Neural progenitor cell (in vitro differentiated cells): ENCODE measurements around the gene PPP1R16B. TPM values are rescaled to one million over a fixed set of nuclear protein-coding genes. Genes with fewer than 3 reads are reported as not detected.
A peak's percentile ranks its signal among the peaks of the same experiment; 100 is the strongest.

Experiments used
- DNase-seq: peaks from one replicate; pipeline ENCODE4 v3.0.0-alpha.2; 2016; ENCODE audit warnings: low spot score
- H2AFZ ChIP-seq: fragments of 200-600 bp; sonication (generic); replicated peaks from 2 replicates; pipeline ENCODE4 v1.6.1; 2016; ENCODE audit warnings: antibody characterized with exemption
- H3F3A ChIP-seq: fragments of 200-600 bp; sonication (generic); 2 replicates; pipeline ENCODE4 v1.6.1; 2016; ENCODE audit warnings: antibody characterized with exemption, low read depth
- H3K27ac ChIP-seq: fragments of 200-600 bp; sonication (generic); 2 replicates; pipeline ENCODE4 v1.5.1; 2016; ENCODE audit warnings: mild to moderate bottlenecking
- H3K27me3 ChIP-seq: fragments of 200-600 bp; sonication (generic); 2 replicates; pipeline ENCODE4 v1.6.1; 2016; ENCODE audit warnings: mild to moderate bottlenecking, moderate library complexity
- H3K36me3 ChIP-seq: fragments of 200-600 bp; sonication (generic); 2 replicates; pipeline ENCODE4 v1.5.1; 2016
- H3K4me1 ChIP-seq: fragments of 200-600 bp; sonication (generic); 2 replicates; pipeline ENCODE4 v1.6.1; 2016; ENCODE audit warnings: mixed run types
- H3K4me2 ChIP-seq: fragments of 200-600 bp; sonication (generic); 2 replicates; pipeline ENCODE4 v1.6.1; 2016
- H3K4me3 ChIP-seq: fragments of 200-600 bp; sonication (generic); 2 replicates; pipeline ENCODE4 v1.5.1; 2016
- H3K79me2 ChIP-seq: fragments of 200-600 bp; sonication (generic); 2 replicates; pipeline ENCODE4 v1.6.1; 2016; ENCODE audit warnings: low read depth
- H3K9ac ChIP-seq: fragments of 200-600 bp; sonication (generic); 2 replicates; pipeline ENCODE4 v1.6.1; 2016
- H3K9me3 ChIP-seq: fragments of 200-600 bp; sonication (generic); 2 replicates; pipeline ENCODE4 v1.5.1; 2016; ENCODE audit warnings: low read depth
- H4K20me1 ChIP-seq: fragments of 200-600 bp; sonication (generic); 2 replicates; pipeline ENCODE4 v1.6.1; 2016; ENCODE audit warnings: low read depth
- H3K27ac Mint-ChIP-seq: 3 replicates; pipeline ENCODE4 v1.8.0; 2021; ENCODE audit warnings: mixed read lengths
- H3K27me3 Mint-ChIP-seq: 2 replicates; pipeline ENCODE4 v1.8.0; 2022; ENCODE audit warnings: low read depth, mild to moderate bottlenecking, inconsistent platforms, moderate library complexity, mixed read lengths; ENCODE audit not compliant: insufficient read depth
- H3K36me3 Mint-ChIP-seq: 3 replicates; pipeline ENCODE4 v1.8.0; 2021; ENCODE audit warnings: mixed read lengths
- H3K4me1 Mint-ChIP-seq: 3 replicates; pipeline ENCODE4 v1.8.0; 2021; ENCODE audit warnings: mixed read lengths
- H3K4me3 Mint-ChIP-seq: 3 replicates; pipeline ENCODE4 v1.8.0; 2021; ENCODE audit warnings: mild to moderate bottlenecking, moderate library complexity, mixed read lengths
- H3K9me3 Mint-ChIP-seq: 3 replicates; pipeline ENCODE4 v1.8.0; 2020; ENCODE audit warnings: mixed read lengths
- CTCF ChIP-seq: fragments of 200-600 bp; sonication (generic); IDR thresholded peaks from 2 replicates; pipeline ENCODE4 v1.5.1; 2017; ENCODE audit warnings: antibody characterized with exemption, mild to moderate bottlenecking
- EZH2 ChIP-seq: fragments of 200-600 bp; sonication (generic); IDR thresholded peaks from 2 replicates; pipeline ENCODE4 v1.6.1; 2017; ENCODE audit warnings: antibody characterized with exemption, mild to moderate bottlenecking, moderate library complexity
- EZH2phosphoT487 ChIP-seq: fragments of 200-600 bp; sonication (generic); IDR thresholded peaks from 2 replicates; pipeline ENCODE4 v1.6.1; 2017; ENCODE audit warnings: antibody characterized with exemption
- total RNA-seq: library from RNA; depleted of rRNA; stranded (reverse); fragments of >200 nt; gene quantifications from 2 replicates; pipeline ENCODE4 v1.2.3, GENCODE V29; 2015; ENCODE audit warnings: low replicate concordance

PPP1R16B gene
- total RNA-seq, 1 donor from 2014 or later = 0.95 TPM

GRCh38 chr20:38931984-38932383 lies 126.5 kb downstream of the PPP1R16B start:
- no peak for TF ChIP-seq EZH2phosphoT487
- TF ChIP-seq CTCF = no peak
- no peak for TF ChIP-seq EZH2
- no peak for DNase-seq
- Histone ChIP-seq H3K9ac (no peak overlapping the region), H4K20me1 (peaks cover 100% of the 10 kb centered on the region), H3K27me3 (no peaks in the 10 kb centered on the region), H2AFZ (no peak overlapping the region), H3K79me2 (peaks cover 100% of the 10 kb centered on the region), H3K4me1 (peaks cover 29% of the 10 kb centered on the region), H3K27ac (no peak overlapping the region), H3K36me3 (no peaks in the 10 kb centered on the region), H3K4me3 (no peak overlapping the region), H3K9me3 (no peaks in the 10 kb centered on the region), H3K4me2 (peak overlapping the region; percentile 52), H3F3A (peaks cover 4% of the 10 kb centered on the region)
- peaks cover 26% of the 10 kb centered on the region for H3K36me3 Mint-ChIP-seq
- peaks cover 4% of the 10 kb centered on the region for H3K27me3 Mint-ChIP-seq
- H3K27ac Mint-ChIP-seq = no peak overlapping the region
- peaks cover 30% of the 10 kb centered on the region for H3K4me1 Mint-ChIP-seq
- H3K9me3 Mint-ChIP-seq = no peaks in the 10 kb centered on the region
- H3K4me3 Mint-ChIP-seq = no peak overlapping the region

GRCh38 chr20:38932457-38933120 lies 127.1 kb downstream of the PPP1R16B start:
- H3K4me3 Mint-ChIP-seq = no peak overlapping the region
- Histone ChIP-seq H3F3A (peaks cover 4% of the 10 kb centered on the region), H3K4me3 (no peak overlapping the region), H3K27me3 (no peaks in the 10 kb centered on the region), H3K79me2 (peaks cover 100% of the 10 kb centered on the region), H3K4me2 (peak overlapping the region; percentile 52), H3K9ac (no peak overlapping the region), H3K36me3 (no peaks in the 10 kb centered on the region), H3K9me3 (no peaks in the 10 kb centered on the region), H3K4me1 (peaks cover 32% of the 10 kb centered on the region), H2AFZ (no peak overlapping the region), H3K27ac (no peak overlapping the region), H4K20me1 (peaks cover 100% of the 10 kb centered on the region)
- H3K36me3 Mint-ChIP-seq = peaks cover 29% of the 10 kb centered on the region
- no peak for TF ChIP-seq CTCF
- TF ChIP-seq EZH2 = no peak
- TF ChIP-seq EZH2phosphoT487 = no peak
- no peaks in the 10 kb centered on the region for H3K9me3 Mint-ChIP-seq
- DNase-seq = no peak
- H3K27me3 Mint-ChIP-seq = peaks cover 4% of the 10 kb centered on the region
- no peak overlapping the region for H3K27ac Mint-ChIP-seq
- H3K4me1 Mint-ChIP-seq = peaks cover 33% of the 10 kb centered on the region

GRCh38 chr20:38934530-38934929 lies 129.0 kb downstream of the PPP1R16B start:
- Histone ChIP-seq H4K20me1 (peaks cover 100% of the 10 kb centered on the region), H3K4me2 (no peak overlapping the region), H3K27me3 (no peaks in the 10 kb centered on the region), H3K36me3 (no peaks in the 10 kb centered on the region), H3K4me1 (peaks cover 37% of the 10 kb centered on the region), H3K9ac (no peak overlapping the region), H3K27ac (no peak overlapping the region), H3K4me3 (no peak overlapping the region), H3K79me2 (peaks cover 100% of the 10 kb centered on the region), H3K9me3 (no peaks in the 10 kb centered on the region), H2AFZ (no peak overlapping the region), H3F3A (peaks cover 8% of the 10 kb centered on the region)
- Mint-ChIP-seq H3K9me3 (no peaks in the 10 kb centered on the region), H3K27ac (no peak overlapping the region), H3K4me3 (no peak overlapping the region), H3K4me1 (peaks cover 26% of the 10 kb centered on the region), H3K36me3 (peaks cover 21% of the 10 kb centered on the region), H3K27me3 (peaks cover 2% of the 10 kb centered on the region)
- no peak for TF ChIP-seq EZH2phosphoT487
- TF ChIP-seq CTCF = no peak
- no peak for TF ChIP-seq EZH2
- no peak for DNase-seq
